GM19463 (cell line): ENCODE measurements around the gene UFM1.
"Not testable (repeated sequence)": the region's sequence is repeated elsewhere in the genome, so short reads cannot be mapped to it uniquely, and the experiment has no call there.

Experiments used
- ATAC-seq: cut with Tn5 transposase; IDR thresholded peaks from one replicate; pipeline ENCODE4 v1.9.1; 2021; ENCODE audit warnings: mild to moderate bottlenecking, moderate library complexity; ENCODE audit not compliant: unreplicated experiment

UFM1 gene

DNA sequence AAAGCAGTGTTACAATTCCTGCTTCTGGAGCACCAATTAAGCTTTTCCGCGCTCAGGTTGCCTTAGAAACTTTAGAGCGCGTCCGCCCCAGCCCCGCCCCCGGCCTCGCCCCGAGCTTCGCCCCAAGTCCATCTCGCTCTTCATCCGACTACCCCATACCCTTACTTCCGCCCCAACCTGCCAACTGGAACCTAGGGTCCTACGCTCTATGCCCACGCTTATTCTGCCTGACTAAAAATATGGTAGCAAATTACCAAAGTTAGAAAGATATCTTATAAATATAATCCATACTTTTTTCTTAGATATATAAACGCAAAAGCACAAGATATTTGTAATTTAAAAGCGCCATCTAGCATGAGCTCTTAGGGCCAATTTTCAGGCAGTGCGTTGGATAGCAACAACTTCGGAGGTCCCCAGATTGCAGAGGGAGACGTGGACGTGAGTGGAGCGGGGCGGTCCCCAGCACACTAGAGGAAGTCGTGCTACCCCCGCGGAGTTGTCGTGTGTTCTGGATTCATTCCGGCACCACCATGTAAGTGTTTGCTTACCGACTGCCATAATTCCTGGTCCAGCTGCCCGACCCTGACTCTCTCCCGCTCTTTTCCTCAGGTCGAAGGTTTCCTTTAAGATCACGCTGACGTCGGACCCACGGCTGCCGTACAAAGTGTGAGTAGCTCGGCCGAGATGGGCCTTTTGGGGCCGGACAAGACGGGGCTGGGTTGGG, at the start of gene UFM1:
Gene UFM1 (plus strand): TSS at position 462 of the 724 bp plus-strand sequence. CDS start 69 bp downstream, at position 531.
- ATAC-seq, result peak; percentile 93

GRCh38 chr13:38301236-38301635, 48.4 kb upstream of the UFM1 start:
- no peak for ATAC-seq

GRCh38 chr13:38303816-38304320, 45.8 kb upstream of the UFM1 start:
- no peak for ATAC-seq

DNA sequence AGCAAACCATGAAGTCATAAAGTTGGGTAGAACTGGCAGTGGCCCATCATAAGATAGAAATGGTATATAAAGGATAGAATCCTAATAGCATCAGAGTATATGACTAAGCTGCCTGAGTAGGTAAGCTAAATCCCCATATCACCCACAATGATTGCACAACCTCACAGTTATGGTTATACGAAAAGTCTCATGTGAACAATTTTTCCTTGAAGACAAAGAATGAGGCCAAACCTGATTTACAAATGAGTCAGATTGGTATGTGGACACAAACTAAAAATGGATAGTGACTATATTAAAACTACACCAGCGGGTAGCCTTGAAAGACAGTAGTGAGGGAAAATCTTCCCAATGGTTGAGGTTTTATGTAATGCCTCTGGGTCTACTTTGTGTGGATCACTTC, 40.9 kb upstream of the UFM1 start:
- ATAC-seq, result no peak

DNA sequence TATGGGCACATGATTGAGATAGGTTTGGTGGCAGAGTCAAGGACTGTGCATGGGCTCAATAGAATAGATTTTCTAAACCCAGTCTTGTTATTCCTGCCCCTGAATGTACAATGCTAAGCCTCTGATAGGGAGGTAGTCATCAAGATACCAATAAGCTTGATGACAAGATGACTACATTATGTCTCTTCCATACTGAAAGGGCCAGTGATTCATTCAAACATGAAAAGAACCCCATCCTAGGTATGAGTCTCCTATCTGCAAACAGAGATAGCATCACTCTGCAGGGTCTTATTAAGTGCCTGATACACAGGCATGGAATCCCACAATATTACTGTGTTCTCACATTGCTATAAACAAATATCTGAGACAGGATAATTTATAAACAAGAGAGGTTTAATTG, 40.3 kb upstream of the UFM1 start:
- no peak for ATAC-seq

DNA sequence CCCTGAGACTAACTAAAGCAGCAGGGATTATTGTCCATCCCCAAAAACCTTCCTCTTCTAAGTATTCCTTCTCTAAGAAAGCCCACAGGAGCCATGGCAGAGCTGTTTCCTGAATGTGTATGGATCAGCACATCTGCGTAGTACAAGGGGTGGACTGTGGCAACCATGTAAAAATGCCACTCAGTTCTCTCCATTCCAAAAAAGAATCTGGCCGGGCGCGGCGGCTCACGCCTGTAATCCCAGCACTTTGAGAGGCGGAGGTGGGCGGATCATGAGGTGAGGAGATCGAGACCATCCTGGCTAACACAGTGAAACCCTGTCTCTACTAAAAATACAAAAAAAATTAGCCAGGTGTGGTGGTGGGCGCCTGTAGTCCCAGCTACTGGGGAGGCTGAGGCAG, 38.5 kb upstream of the UFM1 start:
- ATAC-seq, result not testable (repeated sequence)

DNA sequence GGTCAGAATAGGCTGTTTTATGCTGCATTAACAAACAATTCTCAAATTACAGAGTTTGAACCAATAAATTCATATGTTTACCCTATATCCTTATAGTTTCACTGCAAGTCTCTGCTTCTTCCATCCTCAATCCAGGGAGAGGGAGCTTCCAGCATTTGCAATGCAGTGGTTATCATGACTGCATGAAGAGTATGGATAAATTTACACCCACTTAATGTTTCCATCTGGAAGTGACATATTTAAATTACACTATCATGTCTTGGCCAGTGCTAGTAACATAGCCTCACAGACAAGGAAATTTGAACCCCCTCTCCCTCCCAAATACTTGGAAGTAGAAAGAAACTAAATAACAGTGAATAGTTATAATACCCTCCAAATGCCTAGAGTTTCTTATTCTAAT, 33.5 kb upstream of the UFM1 start:
- no peak for ATAC-seq

GRCh38 chr13:38321654-38322053, 28.0 kb upstream of the UFM1 start:
- ATAC-seq, result no peak

- no peak for ATAC-seq
Observed at GRCh38 chr13:38325426-38325825, 24.2 kb upstream of the UFM1 start.

GRCh38 chr13:38328699-38329098, 21.0 kb upstream of the UFM1 start:
- ATAC-seq, result no peak

DNA sequence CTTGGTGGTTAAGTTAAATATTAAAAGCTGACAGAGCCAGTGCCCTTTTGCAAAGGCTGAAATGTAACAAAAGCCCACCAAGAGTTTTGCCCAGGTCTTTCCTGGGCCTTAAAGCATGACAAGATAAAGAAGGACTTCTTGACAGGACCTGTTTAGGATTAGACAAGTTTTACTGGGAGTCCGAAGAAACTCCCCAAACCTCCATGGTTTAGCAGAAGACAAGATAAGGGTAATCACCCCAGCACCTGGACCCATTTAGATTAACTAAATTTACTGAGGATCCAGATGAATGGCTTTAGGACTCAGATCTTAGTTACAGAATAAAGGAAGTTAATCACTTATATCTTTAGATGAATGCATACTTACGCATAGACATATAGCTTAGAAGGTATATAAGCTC, 14.8 kb upstream of the UFM1 start:
- ATAC-seq, result no peak

- ATAC-seq, result no peak
Observed at GRCh38 chr13:38338089-38338488, 11.6 kb upstream of the UFM1 start.

DNA sequence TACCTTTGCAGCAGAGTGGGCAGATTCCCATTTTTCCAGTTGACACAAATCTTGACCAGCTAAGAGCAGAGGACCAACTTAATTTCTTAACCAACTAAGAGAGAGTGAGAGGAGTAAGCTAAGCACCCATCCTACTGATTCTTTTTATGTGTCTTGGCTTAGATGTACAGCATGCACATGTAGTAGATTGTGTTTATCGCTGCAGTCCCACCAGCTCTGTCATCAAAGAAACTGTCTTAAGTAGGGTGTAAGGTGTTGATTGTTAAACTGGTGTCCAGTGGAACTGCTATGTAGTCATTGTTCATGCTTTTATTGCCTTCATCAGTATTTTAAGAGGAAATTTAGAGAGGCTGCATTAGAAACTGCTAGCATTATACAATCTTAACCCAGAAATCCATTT, 9.0 kb upstream of the UFM1 start:
- no peak for ATAC-seq

DNA sequence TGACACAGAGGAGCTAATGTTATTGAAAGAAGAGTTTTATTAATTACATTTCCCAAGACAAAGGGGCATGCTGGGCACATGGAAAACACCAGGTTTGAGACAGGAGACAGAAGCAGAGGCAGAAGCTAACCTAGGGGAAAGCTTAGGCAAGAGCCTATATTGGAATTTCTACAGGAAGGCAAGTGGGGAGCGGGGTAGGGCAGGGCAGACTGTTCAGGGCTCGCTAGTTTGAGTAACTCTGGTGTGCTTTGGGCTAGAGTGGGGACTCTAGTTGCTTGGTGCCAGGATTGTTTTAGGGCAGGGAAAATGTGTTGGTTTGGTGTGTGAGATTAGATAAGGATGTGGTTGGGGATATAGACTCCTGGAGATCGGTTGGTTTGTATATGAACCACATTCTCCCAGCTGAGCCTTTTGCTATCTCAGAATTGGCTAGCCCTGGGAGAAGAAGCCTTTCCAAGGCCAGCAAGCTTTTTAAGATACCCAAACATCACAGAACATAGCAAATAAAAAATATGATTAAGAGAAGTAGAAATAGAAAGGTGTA, 8.4 kb upstream of the UFM1 start:
- no peak for ATAC-seq

DNA sequence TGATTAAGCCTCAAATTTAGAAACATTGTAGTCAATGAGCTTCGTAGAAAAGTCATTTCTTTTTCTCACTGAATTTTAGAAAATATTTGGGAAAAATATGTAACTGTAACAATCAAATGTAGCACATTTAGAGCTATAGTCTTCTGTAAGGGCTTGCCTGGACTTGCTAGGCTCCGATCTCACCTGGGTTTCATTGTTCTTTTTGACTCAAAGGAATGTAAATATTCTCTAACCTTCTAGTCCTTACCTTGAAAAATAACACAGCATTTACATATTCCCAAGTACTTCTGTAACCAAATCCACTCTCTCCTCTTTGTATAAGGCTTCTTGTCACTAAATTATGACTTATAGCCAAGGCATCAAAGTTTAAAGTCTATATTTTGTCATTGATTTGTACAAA, 2.9 kb upstream of the UFM1 start:
- ATAC-seq, result no peak

DNA sequence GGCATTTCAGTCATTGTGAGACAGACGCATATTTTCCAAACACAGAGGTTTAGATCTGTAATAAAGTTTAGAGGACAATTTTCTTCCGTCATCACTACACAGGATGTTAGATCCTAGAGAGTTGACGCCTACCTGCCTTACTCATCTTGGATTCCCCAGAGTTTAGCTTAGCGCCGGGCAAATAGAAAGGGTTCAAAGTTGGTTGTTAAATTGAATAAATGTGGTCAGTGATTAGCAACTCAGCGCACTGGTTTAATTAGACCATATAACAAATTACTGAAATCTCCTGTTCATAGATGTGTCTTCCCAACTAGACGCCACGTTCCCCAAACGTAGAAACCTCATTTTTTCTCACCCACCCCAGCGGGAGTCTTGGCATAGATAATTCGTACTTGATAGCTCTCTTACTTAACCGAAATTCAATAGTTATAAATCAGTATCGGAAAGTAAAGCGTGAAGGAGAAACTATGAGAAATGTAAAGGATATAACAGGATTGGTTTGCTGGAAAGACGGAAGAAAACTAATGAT, 726 bp upstream of the UFM1 start:
- peak; percentile 5 for ATAC-seq

DNA sequence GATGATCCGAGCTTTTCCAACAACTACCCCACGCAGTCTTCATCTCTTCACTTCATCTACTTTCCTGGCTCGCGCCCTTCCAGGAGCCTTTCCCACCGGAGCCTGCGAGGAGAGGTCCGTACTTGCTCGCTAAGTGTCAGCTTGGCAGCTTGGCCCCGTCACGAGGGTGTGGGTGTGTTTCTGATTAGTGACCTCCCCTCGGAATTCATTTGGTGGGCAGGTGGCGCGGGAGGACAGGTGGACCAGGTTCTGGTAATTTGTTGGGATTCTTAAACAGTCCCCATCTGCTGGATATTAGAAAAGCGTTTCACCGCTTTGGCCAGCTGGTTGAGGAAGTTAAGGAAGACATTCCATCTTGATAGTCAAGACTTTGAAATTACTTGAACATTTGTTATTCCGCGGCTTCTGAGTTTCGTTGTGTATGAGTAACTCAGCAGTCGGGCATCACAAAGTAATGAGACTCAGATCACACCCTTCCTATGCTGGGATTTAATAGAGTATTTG, 515 bp downstream of the UFM1 start:
- ATAC-seq, result peak; percentile 29

GRCh38 chr13:38355595-38356119, 6.0 kb downstream of the UFM1 start:
- ATAC-seq, result no peak

DNA sequence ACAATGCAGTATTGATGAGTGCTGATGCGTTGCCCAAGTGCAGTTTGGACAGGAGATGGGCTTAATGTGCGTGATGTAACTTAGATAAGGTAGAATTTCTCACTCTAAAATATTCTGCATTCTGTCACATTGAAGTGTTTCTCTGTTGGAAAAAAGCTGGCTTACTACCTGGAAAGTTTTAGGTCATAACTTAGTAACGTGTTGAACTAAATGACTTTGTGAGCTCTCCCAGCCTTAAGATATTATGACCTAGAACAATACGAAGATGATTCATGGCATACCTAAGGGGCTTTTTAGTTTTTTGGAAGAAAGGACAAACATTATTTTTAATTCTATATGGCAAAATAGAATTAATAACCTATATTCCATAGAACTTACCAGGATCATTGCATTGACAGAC, 9.0 kb downstream of the UFM1 start:
- ATAC-seq, result no peak

GRCh38 chr13:38361542-38362262, 12.1 kb downstream of the UFM1 start:
- no peak for ATAC-seq

- ATAC-seq, result no peak
Observed at GRCh38 chr13:38363219-38363618, 13.6 kb downstream of the UFM1 start.
